HG03066 (cell line): ENCODE measurements around the gene DYNLT4.
"Not testable (repeated sequence)": the region's sequence is repeated elsewhere in the genome, so short reads cannot be mapped to it uniquely, and the experiment has no call there.

ENCODE experiments used
- ATAC-seq: cut with Tn5 transposase; IDR thresholded peaks from one replicate; pipeline ENCODE4 v1.9.1; 2021; ENCODE audit warnings: low read depth; ENCODE audit not compliant: unreplicated experiment

The DYNLT4 gene

GRCh38 chr1:44810762-44811105 is 3.6 kb upstream of the DYNLT4 start:
- not testable (repeated sequence) for ATAC-seq

GRCh38 chr1:44810101-44810761 is 3.1 kb upstream of the DYNLT4 start:
- no peak for ATAC-seq

GRCh38 chr1:44808938-44809917 is 2.1 kb upstream of the DYNLT4 start:
- peak; percentile 56 for ATAC-seq

- peak; percentile 25 for ATAC-seq
Observed at GRCh38 chr1:44808063-44808937, 1.1 kb upstream of the DYNLT4 start, which contains the start of gene BTBD19. BTBD19 (plus strand) TSS chr1:44808523; CDS start chr1:44808821, 298 bp downstream.

- peak; percentile 34 for ATAC-seq
Observed at GRCh38 chr1:44807364-44808062, 362 bp upstream of the DYNLT4 start.

- ATAC-seq = no peak
Observed at GRCh38 chr1:44806025-44806703, 987 bp downstream of the DYNLT4 start.

- no peak for ATAC-seq
Observed at GRCh38 chr1:44805311-44806024, 1.7 kb downstream of the DYNLT4 start.

GRCh38 chr1:44803312-44804095 is 3.6 kb downstream of the DYNLT4 start:
- no peak for ATAC-seq

- ATAC-seq = no peak
Observed at GRCh38 chr1:44803062-44803311, 4.2 kb downstream of the DYNLT4 start.

- no peak for ATAC-seq
Observed at GRCh38 chr1:44802306-44803061, 4.7 kb downstream of the DYNLT4 start.

- no peak for ATAC-seq
Observed at GRCh38 chr1:44801491-44802305, 5.5 kb downstream of the DYNLT4 start.

GRCh38 chr1:44799770-44800584 is 7.2 kb downstream of the DYNLT4 start, which contains the start of gene PLK3:
PLK3 (plus strand) TSS chr1:44800377; CDS start chr1:44800464, 87 bp downstream.
- ATAC-seq = peak; percentile 89

- ATAC-seq = no peak
Observed at GRCh38 chr1:44798481-44799365, 8.4 kb downstream of the DYNLT4 start.

GRCh38 chr1:44797886-44798285 is 9.3 kb downstream of the DYNLT4 start:
- not testable (repeated sequence) for ATAC-seq
